Activated T-cell treated with anti-CD3 and anti-CD28 coated beads, Interleukin-2, amount 50 U/mL, for 4 hours (primary cell): ENCODE results near the gene PITPNM1. TPM values are rescaled to one million over a fixed set of nuclear protein-coding genes. Genes with fewer than 3 reads are reported as not detected.
A peak's percentile ranks its signal among the peaks of the same experiment; 100 is the strongest.
"Not testable (repeated sequence)": the region's sequence is repeated elsewhere in the genome, so short reads cannot be mapped to it uniquely, and the experiment has no call there.

Experiments
- ATAC-seq, 2 donors: fragments of 200-7000 bp; cut with Tn5 transposase; one replicate each; pipeline ENCODE4 v1.10.0; 2021
- DNase-seq: peaks from one replicate; pipeline ENCODE4 v3.0.0-alpha.2; 2020
- H3K27me3 Mint-ChIP-seq: one replicate; pipeline ENCODE4 v1.8.0; 2021; ENCODE audit warnings: low read depth, mixed read lengths
- H3K36me3 Mint-ChIP-seq: one replicate; pipeline ENCODE4 v1.8.0; 2022; ENCODE audit warnings: mixed read lengths; ENCODE audit not compliant: insufficient read depth
- H3K4me1 Mint-ChIP-seq: one replicate; pipeline ENCODE4 v1.8.0; 2021; ENCODE audit warnings: low read depth, mixed read lengths
- H3K4me3 Mint-ChIP-seq: one replicate; pipeline ENCODE4 v1.8.0; 2021; ENCODE audit warnings: mild to moderate bottlenecking, moderate library complexity, mixed read lengths
- H3K9me3 Mint-ChIP-seq: one replicate; pipeline ENCODE4 v1.8.0; 2021; ENCODE audit warnings: mixed read lengths
- total RNA-seq, 3 donors: library from RNA; stranded (reverse); gene quantifications; one replicate each; pipeline ENCODE4 v1.2.1, GENCODE V29; 2021

PITPNM1 gene
- total RNA-seq = 100 to 1,000 TPM in 1 of 3 donors, 10 to 100 TPM in 2; 88.8 to 118 (median 96.4) TPM

DNA sequence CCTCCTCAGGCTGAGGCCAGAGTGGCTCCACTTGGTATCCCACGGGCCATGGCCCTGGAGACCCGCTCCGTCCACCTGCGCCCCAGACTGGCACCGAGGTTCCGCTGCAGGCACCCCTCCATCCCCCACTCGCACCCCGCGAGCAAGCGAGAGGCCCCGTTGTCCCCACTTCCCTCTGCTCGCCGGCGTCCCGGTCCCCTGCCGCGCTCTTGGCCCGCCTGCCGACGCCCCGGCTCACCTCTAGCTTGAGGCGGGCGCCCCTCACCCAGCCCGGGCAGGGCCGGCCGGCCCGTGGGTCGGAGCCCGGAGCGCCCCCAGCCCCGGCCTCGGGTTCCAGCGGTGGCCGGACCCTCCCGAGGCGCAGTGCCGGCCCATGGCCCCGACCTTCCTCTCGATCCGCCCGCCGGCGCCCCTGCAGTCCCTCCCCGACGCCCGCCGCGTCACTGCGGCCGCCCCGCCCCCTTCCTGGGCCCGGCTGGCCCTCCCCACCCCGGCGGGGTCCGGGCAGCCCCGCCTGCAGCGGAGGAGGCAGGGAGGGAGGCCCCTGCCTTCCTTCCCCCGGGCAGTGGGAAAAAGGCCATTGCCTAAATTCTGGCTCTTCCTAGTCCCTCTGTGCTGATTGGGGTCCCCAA lies at the start of gene PITPNM1:
TSS of gene PITPNM1 (minus strand) at position 414 of the 632 bp plus-strand sequence. CDS start 1,183 bp downstream, outside the sequence.
- ATAC-seq (peak; percentile 9 to 13), DNase-seq (peak; percentile 68)
- Mint-ChIP-seq H3K27me3 (no peaks in the 10 kb centered on the region), H3K36me3 (peaks cover 9% of the 10 kb centered on the region), H3K9me3 (no peaks in the 10 kb centered on the region), H3K4me3 (peak within 1 kb of the TSS; percentile 89), H3K4me1 (peaks cover 48% of the 10 kb centered on the region)

DNA sequence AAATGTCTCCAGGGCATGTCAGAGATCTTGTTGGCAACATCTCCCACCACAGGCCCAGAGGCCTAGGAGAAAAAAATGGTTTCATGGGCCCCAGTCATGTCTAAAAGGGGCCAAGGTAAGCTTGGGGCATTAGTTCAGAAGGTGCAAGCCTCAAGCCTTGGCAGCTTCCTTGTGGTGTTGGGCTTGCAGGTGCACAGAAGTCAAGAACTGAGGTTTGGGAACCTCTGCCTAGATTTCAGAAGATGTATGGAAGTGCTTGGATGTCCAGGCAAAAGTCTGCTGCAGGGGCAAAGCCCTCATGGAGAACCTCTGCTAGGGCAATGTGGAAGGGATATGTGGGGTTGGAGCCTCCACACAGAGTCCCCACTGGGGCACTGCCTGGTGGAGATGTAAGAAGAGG lies 46.5 kb upstream of the PITPNM1 start:
- not testable (repeated sequence) for H3K36me3 Mint-ChIP-seq, ATAC-seq, H3K9me3 Mint-ChIP-seq, H3K27me3 Mint-ChIP-seq, H3K4me3 Mint-ChIP-seq, DNase-seq, H3K4me1 Mint-ChIP-seq

DNA sequence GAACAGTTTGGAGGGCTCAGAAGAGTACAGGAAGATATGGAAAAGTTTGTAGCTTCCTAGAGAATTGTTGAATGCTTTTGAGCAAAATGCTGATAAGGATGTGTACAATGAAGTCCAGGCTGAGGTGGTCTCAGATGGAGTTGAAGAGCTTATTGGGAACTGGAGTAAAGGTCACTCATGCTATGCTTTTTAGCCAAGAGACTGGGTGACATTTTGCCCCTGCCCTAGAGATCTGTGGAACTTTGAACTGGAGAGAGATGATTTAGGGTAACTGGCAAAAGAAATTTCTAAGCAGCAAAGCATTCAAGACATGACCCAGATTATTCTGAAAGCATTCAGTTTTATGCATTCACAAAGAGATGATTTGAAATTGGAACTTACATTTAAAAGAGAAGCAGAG lies 46.0 kb upstream of the PITPNM1 start:
- ATAC-seq (no peak), DNase-seq (no peak)
- no peaks in the 10 kb centered on the region for H3K4me1 Mint-ChIP-seq
- H3K27me3 Mint-ChIP-seq = peaks cover 4% of the 10 kb centered on the region
- H3K4me3 Mint-ChIP-seq = no peak overlapping the region
- peaks cover 10% of the 10 kb centered on the region for H3K9me3 Mint-ChIP-seq
- no peaks in the 10 kb centered on the region for H3K36me3 Mint-ChIP-seq

DNA sequence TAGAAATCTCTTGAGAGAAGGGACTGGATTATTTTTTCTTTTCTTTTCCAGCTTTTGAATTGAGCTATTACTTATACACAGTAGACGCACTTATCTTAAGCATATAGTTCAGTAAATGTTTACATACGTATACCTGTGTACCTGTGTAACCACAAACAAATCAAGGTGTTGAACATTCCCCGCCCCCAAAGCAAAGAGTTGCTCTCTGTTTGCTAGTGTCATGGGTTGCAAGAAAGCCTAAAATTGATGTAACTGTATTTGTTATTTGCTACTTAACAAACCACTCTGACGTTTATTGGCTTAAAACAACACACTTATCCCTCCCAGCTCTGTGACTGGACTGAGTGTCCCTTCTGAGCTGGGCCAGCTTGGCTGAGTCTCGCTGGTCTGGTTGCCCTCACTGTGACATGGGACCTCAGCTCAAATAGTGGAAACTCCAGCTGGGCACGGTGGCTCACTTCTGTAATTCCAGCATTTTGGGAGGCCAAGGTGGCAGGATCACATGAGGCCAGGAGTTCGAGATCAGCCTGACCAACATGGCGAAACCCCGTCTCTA lies 43.5 kb upstream of the PITPNM1 start:
- Mint-ChIP-seq H3K4me1 (no peaks in the 10 kb centered on the region), H3K27me3 (peaks cover 4% of the 10 kb centered on the region), H3K4me3 (no peak overlapping the region), H3K36me3 (no peaks in the 10 kb centered on the region), H3K9me3 (peaks cover 10% of the 10 kb centered on the region)
- ATAC-seq = no peak
- DNase-seq = no peak

DNA sequence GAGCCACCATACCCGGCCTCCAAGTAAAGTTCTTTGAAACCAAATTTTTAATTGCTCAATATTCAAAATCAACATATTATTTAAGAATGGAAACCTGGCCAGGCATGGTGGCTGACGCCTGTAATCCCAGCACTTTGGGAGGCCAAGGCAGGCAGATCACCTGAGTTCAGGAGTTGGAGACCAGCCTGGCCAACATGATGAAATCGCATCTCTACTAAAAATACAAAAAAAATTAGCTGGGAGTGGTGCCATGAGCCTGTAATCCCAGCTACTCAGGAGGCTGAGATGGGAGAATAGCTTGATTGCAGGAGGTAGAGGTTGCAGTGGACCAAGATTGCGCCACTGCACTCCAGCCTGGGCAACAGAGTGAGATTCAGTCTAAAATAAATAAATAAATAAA lies 42.9 kb upstream of the PITPNM1 start:
- not testable (repeated sequence) for H3K4me1 Mint-ChIP-seq, H3K9me3 Mint-ChIP-seq, DNase-seq, H3K4me3 Mint-ChIP-seq, H3K27me3 Mint-ChIP-seq, ATAC-seq, H3K36me3 Mint-ChIP-seq

DNA sequence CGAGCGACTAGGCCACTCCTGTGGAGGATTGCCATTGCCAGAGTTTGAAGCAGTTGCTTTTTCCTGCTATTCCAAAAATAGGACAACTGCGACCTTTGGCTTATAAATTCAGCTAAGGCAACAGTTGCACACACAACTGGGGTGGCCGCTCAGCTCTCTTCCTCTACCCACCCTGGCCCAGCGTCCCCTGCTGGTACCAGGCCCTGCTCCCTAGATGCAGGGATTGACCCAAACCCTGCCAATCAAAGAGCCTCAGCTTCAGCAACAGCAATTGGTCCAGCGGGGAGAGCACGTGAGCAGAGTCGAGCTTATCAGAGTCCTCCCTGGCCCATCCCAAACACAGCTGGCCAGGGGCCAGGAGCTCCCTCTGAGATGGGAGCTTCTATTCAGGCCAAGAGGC lies 40.1 kb upstream of the PITPNM1 start:
- no peaks in the 10 kb centered on the region for H3K36me3 Mint-ChIP-seq
- no peaks in the 10 kb centered on the region for H3K9me3 Mint-ChIP-seq
- H3K27me3 Mint-ChIP-seq = peaks cover 2% of the 10 kb centered on the region
- ATAC-seq = no peak
- no peak for DNase-seq
- no peaks in the 10 kb centered on the region for H3K4me1 Mint-ChIP-seq
- no peak overlapping the region for H3K4me3 Mint-ChIP-seq

DNA sequence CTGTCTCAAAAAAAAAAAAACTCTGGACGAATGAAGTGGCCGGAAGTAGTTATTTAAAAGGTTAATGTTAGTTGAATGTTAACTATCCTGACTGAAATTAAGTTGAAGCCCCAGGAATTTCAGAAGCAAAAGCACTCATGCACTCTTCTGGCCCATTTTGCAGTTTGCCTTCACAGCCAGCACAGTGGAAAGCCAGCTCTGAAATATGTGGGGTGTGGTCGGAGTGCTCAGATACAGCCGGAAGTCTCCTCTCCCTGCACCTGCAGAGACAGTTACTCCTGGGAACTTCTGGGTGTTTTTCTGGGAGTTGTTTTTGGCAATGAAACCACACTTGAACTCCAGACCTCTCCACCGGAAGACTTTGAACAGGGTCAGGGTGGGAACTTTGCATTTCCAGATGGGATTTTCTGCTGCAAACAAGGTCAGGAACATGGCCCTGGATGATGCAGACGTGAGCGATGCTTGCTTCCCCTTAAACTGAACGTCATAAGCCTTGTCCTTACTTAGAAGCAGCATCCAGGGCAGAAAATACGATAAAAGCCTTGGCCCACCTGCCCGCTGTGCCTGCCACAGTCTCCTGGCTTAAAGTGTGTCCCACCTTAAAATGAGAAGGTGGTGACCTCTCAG lies 39.6 kb upstream of the PITPNM1 start:
- Mint-ChIP-seq H3K27me3 (peaks cover 2% of the 10 kb centered on the region), H3K4me1 (no peaks in the 10 kb centered on the region), H3K4me3 (no peak overlapping the region), H3K9me3 (no peaks in the 10 kb centered on the region), H3K36me3 (no peaks in the 10 kb centered on the region)
- ATAC-seq = no peak
- DNase-seq = no peak

DNA sequence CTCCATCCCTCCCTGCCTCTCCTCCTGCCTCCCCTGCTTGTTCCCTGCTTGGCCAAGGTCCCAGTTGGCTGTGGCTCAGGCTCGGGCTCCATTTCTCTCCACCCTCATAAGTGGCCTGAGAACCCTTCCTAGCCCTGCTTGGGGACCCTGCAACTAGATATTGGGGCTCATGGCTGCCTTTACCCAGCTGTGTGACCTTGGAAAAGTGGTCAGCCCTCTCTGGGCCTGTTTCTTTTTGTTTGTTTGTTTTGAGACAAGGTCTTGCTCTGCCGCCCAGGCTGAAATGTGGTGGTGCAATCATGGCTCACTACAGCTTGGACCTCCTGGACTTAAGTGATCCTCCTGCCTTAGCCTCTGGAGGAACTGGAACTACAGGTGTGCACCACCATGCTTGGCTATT lies 38.4 kb upstream of the PITPNM1 start:
- no peaks in the 10 kb centered on the region for H3K36me3 Mint-ChIP-seq
- H3K4me1 Mint-ChIP-seq = no peaks in the 10 kb centered on the region
- ATAC-seq (no peak), DNase-seq (no peak)
- H3K9me3 Mint-ChIP-seq = no peaks in the 10 kb centered on the region
- H3K4me3 Mint-ChIP-seq = no peak overlapping the region
- no peaks in the 10 kb centered on the region for H3K27me3 Mint-ChIP-seq

DNA sequence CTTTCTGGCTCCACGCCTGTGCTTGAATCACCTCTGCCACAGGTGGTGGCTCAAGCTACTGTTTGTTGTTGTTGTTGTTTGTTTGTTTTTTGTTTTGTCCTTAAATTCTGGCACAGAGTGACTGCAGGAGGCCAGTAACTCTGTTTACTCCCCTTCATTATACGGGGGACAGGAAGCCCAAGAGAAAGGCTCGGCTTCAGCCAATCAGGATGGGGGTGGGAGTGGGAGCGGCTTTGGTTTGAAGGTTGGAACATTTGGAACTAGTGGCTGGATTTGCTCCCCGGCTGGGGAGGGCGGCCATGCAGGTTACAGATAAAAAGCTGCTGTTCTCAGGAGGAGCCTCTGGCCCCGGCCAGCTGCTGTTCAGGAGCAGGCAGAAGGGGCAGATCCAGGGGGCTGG lies 37.8 kb upstream of the PITPNM1 start:
- Mint-ChIP-seq H3K4me3 (no peak overlapping the region), H3K9me3 (no peaks in the 10 kb centered on the region)

DNA sequence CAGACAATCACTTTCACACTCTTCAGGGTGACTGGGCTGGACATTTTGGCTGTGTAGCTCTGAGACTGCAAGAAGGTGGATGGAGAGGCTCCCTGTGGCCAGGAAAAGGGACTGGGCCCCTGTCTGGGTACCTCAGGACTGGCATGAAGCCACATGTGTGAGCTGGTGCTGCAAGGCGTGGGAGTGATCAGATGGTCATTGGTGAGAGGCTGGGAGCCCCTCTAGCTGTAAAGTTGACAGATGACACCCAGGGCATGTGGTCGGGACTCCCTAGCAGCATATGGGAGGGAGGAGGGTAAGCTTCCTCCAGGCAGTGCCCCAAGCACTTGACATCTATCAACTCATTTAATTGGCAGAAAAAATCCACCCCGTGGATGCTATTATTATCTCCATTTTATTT lies 37.0 kb upstream of the PITPNM1 start:
- no peaks in the 10 kb centered on the region for H3K36me3 Mint-ChIP-seq
- no peaks in the 10 kb centered on the region for H3K27me3 Mint-ChIP-seq
- ATAC-seq (no peak), DNase-seq (no peak)
- no peak overlapping the region for H3K4me3 Mint-ChIP-seq
- no peaks in the 10 kb centered on the region for H3K4me1 Mint-ChIP-seq
- H3K9me3 Mint-ChIP-seq = no peaks in the 10 kb centered on the region

More for the DNA sequence above, 37.8 kb upstream of the PITPNM1 start:
- DNase-seq (no peak), ATAC-seq (no peak)
- H3K36me3 Mint-ChIP-seq = no peaks in the 10 kb centered on the region
- no peaks in the 10 kb centered on the region for H3K4me1 Mint-ChIP-seq
- no peaks in the 10 kb centered on the region for H3K27me3 Mint-ChIP-seq

DNA sequence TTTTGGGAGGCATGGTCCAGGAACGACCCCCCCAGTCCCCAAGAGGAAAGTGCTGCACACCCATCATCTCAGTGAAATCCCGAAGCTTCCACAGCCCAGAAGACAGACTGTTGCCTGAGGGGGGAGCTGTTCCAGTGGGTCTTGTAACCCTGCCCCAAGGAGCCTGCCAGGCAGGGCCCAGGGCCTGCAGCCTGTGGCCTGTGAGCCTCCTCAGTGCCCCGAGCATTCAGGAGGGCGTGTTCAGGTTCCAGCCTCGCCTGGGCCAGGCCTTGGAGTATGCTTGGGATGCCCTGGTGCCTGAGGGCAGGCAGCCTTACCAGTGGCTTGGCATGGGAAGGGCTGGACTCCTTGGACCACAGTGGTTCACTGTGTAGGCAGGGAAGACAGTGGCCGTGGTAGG lies 36.0 kb upstream of the PITPNM1 start:
- Mint-ChIP-seq H3K36me3 (no peaks in the 10 kb centered on the region), H3K27me3 (no peaks in the 10 kb centered on the region), H3K4me3 (no peak overlapping the region), H3K9me3 (no peaks in the 10 kb centered on the region), H3K4me1 (no peaks in the 10 kb centered on the region)
- DNase-seq (no peak), ATAC-seq (no peak)

DNA sequence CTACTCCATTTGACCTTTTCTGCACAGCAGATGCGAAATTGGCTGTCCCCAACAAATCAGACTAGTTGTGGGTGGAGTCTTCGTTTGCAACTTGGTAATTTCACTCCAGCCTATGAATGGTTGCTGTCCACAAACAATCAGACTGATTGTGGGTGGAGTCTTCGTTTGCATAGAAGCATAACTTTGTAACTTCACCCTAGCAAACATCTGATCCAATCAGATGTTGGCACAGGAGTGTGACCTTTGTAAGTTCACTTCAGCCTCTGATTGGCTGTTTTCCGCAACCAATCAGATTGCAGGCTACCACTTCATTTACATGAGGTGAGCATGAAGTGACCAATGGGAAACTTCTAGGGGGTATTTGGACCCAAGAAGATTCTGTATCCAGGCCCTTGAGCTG lies 34.4 kb upstream of the PITPNM1 start:
- no peaks in the 10 kb centered on the region for H3K36me3 Mint-ChIP-seq
- DNase-seq = no peak
- ATAC-seq = no peak
- H3K4me1 Mint-ChIP-seq = no peaks in the 10 kb centered on the region
- H3K27me3 Mint-ChIP-seq = no peaks in the 10 kb centered on the region
- H3K9me3 Mint-ChIP-seq = peaks cover 1% of the 10 kb centered on the region
- H3K4me3 Mint-ChIP-seq = no peak overlapping the region

DNA sequence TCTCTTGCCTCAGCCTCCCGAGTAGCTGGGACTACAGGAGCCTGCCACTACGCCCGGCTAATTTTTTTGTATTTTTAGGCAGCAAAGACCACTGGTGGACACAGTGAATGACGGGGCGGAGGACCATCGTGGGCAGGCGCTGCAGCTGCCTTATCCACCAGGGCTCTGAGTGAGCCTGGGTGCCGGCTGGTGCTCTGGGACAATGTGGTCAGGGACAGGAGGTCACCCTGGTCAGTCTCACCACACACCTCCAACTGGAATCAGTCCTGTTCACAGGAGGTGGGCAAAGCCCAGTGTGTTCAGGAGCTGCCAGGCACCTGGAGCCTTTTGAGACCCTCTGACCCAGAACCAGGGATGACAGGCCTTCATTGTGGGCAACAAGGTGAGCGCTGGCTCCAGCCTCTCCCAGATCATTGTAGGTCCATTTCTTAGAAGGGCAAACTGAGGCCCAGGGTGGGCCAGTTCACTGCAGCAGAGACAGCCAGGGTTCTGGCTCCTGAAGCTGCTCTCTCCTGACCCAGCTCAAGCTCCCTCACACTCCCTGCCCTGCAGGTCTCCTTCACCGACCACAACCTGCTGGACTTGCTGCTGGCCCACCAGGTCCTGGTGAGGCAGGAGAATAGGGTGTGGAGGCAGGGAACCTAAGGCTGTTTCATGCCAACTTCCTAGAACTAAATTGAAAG lies 33.8 kb upstream of the PITPNM1 start:
- no peaks in the 10 kb centered on the region for H3K4me1 Mint-ChIP-seq
- DNase-seq (no peak), ATAC-seq (no peak)
- peaks cover under 1% of the 10 kb centered on the region for H3K27me3 Mint-ChIP-seq
- H3K36me3 Mint-ChIP-seq = no peaks in the 10 kb centered on the region
- H3K4me3 Mint-ChIP-seq = no peak overlapping the region
- H3K9me3 Mint-ChIP-seq = peaks cover 5% of the 10 kb centered on the region

DNA sequence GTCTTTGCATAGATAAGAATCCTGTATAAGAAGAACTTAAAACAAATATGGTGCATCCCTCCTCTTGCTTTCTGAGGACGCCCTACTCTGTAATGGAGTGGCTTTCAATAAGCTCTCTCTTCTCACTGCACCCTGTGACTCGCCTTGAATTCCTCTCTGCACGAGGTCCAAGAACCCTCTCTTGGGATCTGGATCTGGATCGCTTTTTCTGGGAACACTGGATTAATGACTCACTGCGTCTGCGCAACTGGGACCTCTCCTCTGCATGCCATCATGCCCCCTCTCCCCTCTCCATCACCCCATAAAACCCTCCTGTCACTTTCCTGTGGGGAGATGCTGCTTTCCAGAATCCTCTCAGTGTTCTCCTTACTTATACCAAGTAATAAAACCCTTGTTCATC lies 33.1 kb upstream of the PITPNM1 start:
- Mint-ChIP-seq H3K4me3 (no peak overlapping the region), H3K4me1 (no peaks in the 10 kb centered on the region), H3K36me3 (no peaks in the 10 kb centered on the region), H3K27me3 (peaks cover 3% of the 10 kb centered on the region), H3K9me3 (peaks cover 10% of the 10 kb centered on the region)
- DNase-seq (no peak), ATAC-seq (no peak)

DNA sequence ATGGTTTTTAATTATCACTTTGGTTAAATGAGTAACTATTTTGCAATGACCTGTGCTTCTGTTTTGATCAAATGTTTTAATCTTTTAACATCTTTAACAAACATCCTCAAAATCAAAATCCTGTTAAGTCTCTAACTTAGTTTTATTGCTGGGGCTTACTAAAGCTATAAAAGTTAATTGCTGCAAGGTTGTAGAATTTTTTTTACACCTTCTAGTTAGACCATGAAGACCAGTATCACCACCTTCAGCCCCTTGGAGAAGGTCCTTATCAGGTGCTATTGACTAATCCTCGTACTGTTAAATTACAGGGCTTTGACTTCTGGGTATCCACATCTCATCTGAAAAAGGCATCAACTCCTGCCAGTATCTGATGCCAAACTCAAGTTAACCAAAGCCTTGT lies 30.4 kb upstream of the PITPNM1 start:
- peaks cover 10% of the 10 kb centered on the region for H3K9me3 Mint-ChIP-seq
- no peak overlapping the region for H3K4me3 Mint-ChIP-seq
- H3K4me1 Mint-ChIP-seq = no peaks in the 10 kb centered on the region
- DNase-seq (no peak), ATAC-seq (no peak)
- H3K27me3 Mint-ChIP-seq = peaks cover 3% of the 10 kb centered on the region
- H3K36me3 Mint-ChIP-seq = no peaks in the 10 kb centered on the region
